IMR-90 (cell line): Measurements from ENCODE around the gene MYO9A. TPM values are rescaled to one million over a fixed set of nuclear protein-coding genes. Genes with fewer than 3 reads are reported as not detected.

Source experiments
- ATAC-seq: fragments of 200-7000 bp; cut with Tn5 transposase; 2 replicates; pipeline ENCODE4 v1.9.1; 2020; ENCODE audit warnings: low read depth, mild to moderate bottlenecking, moderate library complexity
- BruUV-seq: library from RNA; stranded (reverse); fragments of 400-500 nt; replicated peaks from 2 replicates; lab custom pipeline; 2021; lab: Mats Ljungman, UMichigan
- CTCF ChIA-PET: fragments of 300-600 bp; formaldehyde crosslinking; extraction: SDS; loops from one replicate; lab custom pipeline; 2021; ENCODE audit warnings: antibody characterized with exemption; lab: Yijun Ruan, JAX
- POLR2A ChIA-PET: fragments of 300-600 bp; sonication (Branson Sonifier 250); formaldehyde crosslinking; loops from one replicate; lab custom pipeline; 2022; ENCODE audit warnings: antibody characterized with exemption; ENCODE audit not compliant: unreplicated experiment; lab: Charles Lee
- DNase-seq: peaks from one replicate; pipeline ENCODE4 v3.0.0; 2013
- H2AFZ ChIP-seq: replicated peaks from 2 replicates; pipeline ENCODE3; 2013; ENCODE audit warnings: low read length, mild to moderate bottlenecking; ENCODE audit not compliant: poor library complexity
- H2AK5ac ChIP-seq: 2 replicates; pipeline ENCODE4 v1.6.1; 2013; ENCODE audit warnings: low read depth, low read length, inconsistent platforms
- H2AK9ac ChIP-seq: replicated peaks from 2 replicates; pipeline ENCODE3; 2013; ENCODE audit warnings: mild to moderate bottlenecking, low read depth, low read length, moderate library complexity; ENCODE audit not compliant: poor library complexity
- H2BK120ac ChIP-seq: 2 replicates; pipeline ENCODE4 v1.6.1; 2013; ENCODE audit warnings: low read depth, low read length, inconsistent platforms
- H2BK15ac ChIP-seq: 3 replicates; pipeline ENCODE4 v1.6.1; 2013; ENCODE audit warnings: low read depth, low read length, inconsistent platforms
- H2BK20ac ChIP-seq: 2 replicates; pipeline ENCODE4 v1.6.1; 2013; ENCODE audit warnings: low read depth, mild to moderate bottlenecking, inconsistent platforms, low read length, moderate library complexity
- H2BK5ac ChIP-seq: 2 replicates; pipeline ENCODE4 v1.6.1; 2013; ENCODE audit warnings: mild to moderate bottlenecking, low read depth, low read length, inconsistent platforms; ENCODE audit not compliant: poor library complexity, severe bottlenecking
- H3K14ac ChIP-seq: replicated peaks from 2 replicates; pipeline ENCODE4 v1.6.1; 2013; ENCODE audit warnings: low read depth, low read length, inconsistent platforms
- H3K18ac ChIP-seq: 2 replicates; pipeline ENCODE4 v1.6.1; 2013; ENCODE audit warnings: low read depth, low read length, control low read depth
- H3K23ac ChIP-seq: 2 replicates; pipeline ENCODE4 v1.6.1; 2013; ENCODE audit warnings: low read depth, low read length, inconsistent platforms
- H3K27ac ChIP-seq: 2 replicates; pipeline ENCODE4 v1.5.1; 2013; ENCODE audit warnings: mild to moderate bottlenecking, control low read depth, low read length; ENCODE audit not compliant: insufficient read depth
- H3K27me3 ChIP-seq: 2 replicates; pipeline ENCODE4 v1.6.1; 2013; ENCODE audit warnings: low read length; ENCODE audit not compliant: control insufficient read depth, insufficient read depth
- H3K36me3 ChIP-seq: 2 replicates; pipeline ENCODE4 v1.6.1; 2013; ENCODE audit warnings: low read length, mixed read lengths; ENCODE audit not compliant: control insufficient read depth, insufficient read depth
- H3K4ac ChIP-seq: 2 replicates; pipeline ENCODE4 v1.6.1; 2013; ENCODE audit warnings: low read depth, low read length, inconsistent platforms
- H3K4me1 ChIP-seq: 2 replicates; pipeline ENCODE4 v1.6.1; 2013; ENCODE audit warnings: low read length, mixed read lengths; ENCODE audit not compliant: control insufficient read depth, insufficient read depth
- H3K4me2 ChIP-seq: 2 replicates; pipeline ENCODE4 v1.6.1; 2013; ENCODE audit warnings: low read depth, mild to moderate bottlenecking, control low read depth, low read length, moderate library complexity
- H3K4me3 ChIP-seq: 2 replicates; pipeline ENCODE4 v1.5.1; 2013; ENCODE audit warnings: low read depth, mild to moderate bottlenecking, control low read depth, low read length, moderate library complexity; ENCODE audit not compliant: insufficient read depth
- H3K56ac ChIP-seq: 2 replicates; pipeline ENCODE4 v1.6.1; 2013; ENCODE audit warnings: low read length, inconsistent platforms; ENCODE audit not compliant: insufficient read depth; ENCODE audit errors: extremely low read depth
- H3K79me1 ChIP-seq, 2 experiments: 2 replicates each; pipeline ENCODE4 v1.6.1; 2013; ENCODE audit warnings: low read length in 2 of 2, inconsistent platforms in 1 of 2, low read depth in 1 of 2
- H3K9ac ChIP-seq: 2 replicates; pipeline ENCODE4 v1.6.1; 2013; ENCODE audit warnings: low read depth, low read length, control low read depth
- H3K9me1 ChIP-seq: 2 replicates; pipeline ENCODE4 v1.6.1; 2013; ENCODE audit warnings: low read length, inconsistent platforms; ENCODE audit not compliant: insufficient read depth
- H3K9me3 ChIP-seq: 2 replicates; pipeline ENCODE4 v1.6.1; 2013; ENCODE audit warnings: low read length; ENCODE audit not compliant: control insufficient read depth, insufficient read depth
- H4K20me1 ChIP-seq: 2 replicates; pipeline ENCODE4 v1.6.1; 2013; ENCODE audit warnings: low read length, inconsistent platforms; ENCODE audit not compliant: insufficient read depth
- H4K5ac ChIP-seq: 2 replicates; pipeline ENCODE4 v1.6.1; 2013; ENCODE audit warnings: mild to moderate bottlenecking, low read depth, low read length, control low read depth
- H4K8ac ChIP-seq, 2 experiments: 2 replicates each; pipeline ENCODE4 v1.6.1; 2013; ENCODE audit warnings: low read depth in 2 of 2, low read length in 2 of 2, control low read depth in 1 of 2, inconsistent platforms in 1 of 2
- H4K91ac ChIP-seq: 2 replicates; pipeline ENCODE4 v1.6.1; 2013; ENCODE audit warnings: low read depth, low read length, inconsistent platforms; ENCODE audit not compliant: insufficient read depth
- BHLHE40 ChIP-seq: fragments of 150-350 bp; IDR thresholded peaks from 2 replicates; pipeline ENCODE4 v1.6.1; 2016; ENCODE audit warnings: mild to moderate bottlenecking, low read depth, low read length
- CEBPB ChIP-seq: IDR thresholded peaks from 2 replicates; pipeline ENCODE4 v1.6.1; 2012; ENCODE audit warnings: low read depth, low read length, improper control_type of control experiment
- CHD1 ChIP-seq: IDR thresholded peaks from 2 replicates; pipeline ENCODE4 v1.6.1; 2012; ENCODE audit warnings: low read depth, low read length, improper control_type of control experiment
- CTCF ChIP-seq: conservative IDR thresholded peaks from 2 replicates; pipeline ENCODE4 v1.5.1; 2012; ENCODE audit warnings: mild to moderate bottlenecking, low read depth, low read length, improper control_type of control experiment
- ELK1 ChIP-seq: fragments of 150-350 bp; IDR thresholded peaks from 2 replicates; pipeline ENCODE4 v1.6.1; 2016; ENCODE audit warnings: low read depth, mild to moderate bottlenecking, low read length, moderate library complexity, borderline replicate concordance
- FOS ChIP-seq: fragments of 150-350 bp; IDR thresholded peaks from 2 replicates; pipeline ENCODE4 v1.6.1; 2016; ENCODE audit warnings: low read depth, low read length
- MAFK ChIP-seq: IDR thresholded peaks from 2 replicates; pipeline ENCODE4 v1.6.1; 2012; ENCODE audit warnings: low read depth, low read length, improper control_type of control experiment
- MAZ ChIP-seq: IDR thresholded peaks from 2 replicates; pipeline ENCODE4 v1.6.1; 2012; ENCODE audit warnings: low read depth, mild to moderate bottlenecking, low read length, improper control_type of control experiment, moderate library complexity, borderline replicate concordance
- MXI1 ChIP-seq: IDR thresholded peaks from 2 replicates; pipeline ENCODE4 v1.6.1; 2012; ENCODE audit warnings: low read depth, mild to moderate bottlenecking, low read length, moderate library complexity, borderline replicate concordance
- NFE2L2 ChIP-seq: fragments of 150-350 bp; IDR thresholded peaks from 2 replicates; pipeline ENCODE4 v1.6.1; 2016; ENCODE audit warnings: low read depth, mild to moderate bottlenecking, low read length
- POLR2A ChIP-seq: IDR thresholded peaks from 2 replicates; pipeline ENCODE4 v1.6.1; 2012; ENCODE audit warnings: mild to moderate bottlenecking, low read depth, low read length
- RAD21 ChIP-seq: IDR thresholded peaks from 2 replicates; pipeline ENCODE4 v1.6.1; 2012; ENCODE audit warnings: low read length, improper control_type of control experiment
- RCOR1 ChIP-seq: IDR thresholded peaks from 2 replicates; pipeline ENCODE4 v1.6.1; 2012; ENCODE audit warnings: mild to moderate bottlenecking, low read length, improper control_type of control experiment; ENCODE audit not compliant: insufficient replicate concordance
- RFX5 ChIP-seq: IDR thresholded peaks from 2 replicates; pipeline ENCODE4 v1.8.0; 2012; ENCODE audit warnings: low read depth, mild to moderate bottlenecking, low read length, moderate library complexity
- SMC3 ChIP-seq: fragments of 150-350 bp; IDR thresholded peaks from 2 replicates; pipeline ENCODE4 v1.6.1; 2016; ENCODE audit warnings: low read depth, mild to moderate bottlenecking, antibody characterized with exemption, low read length, moderate library complexity
- USF2 ChIP-seq: fragments of 150-350 bp; IDR thresholded peaks from 2 replicates; pipeline ENCODE4 v1.6.1; 2017; ENCODE audit warnings: mild to moderate bottlenecking, antibody characterized with exemption, low read length, low read depth
- WGBS, 2 experiments: methylation state at CpG; one replicate each; pipeline versions ENCODE4 v1.1.5 to v1.1.7; 2013; ENCODE audit warnings: missing lambda C conversion rate in 2 of 2; ENCODE audit not compliant: insufficient read length in 1 of 2; ENCODE audit errors: extremely low coverage in 2 of 2; 5-methylcytosine and 5-hydroxymethylcytosine counted together
- dilution Hi-C: fragments of 300-500 bp; cut with HindIII; formaldehyde crosslinking; loops from one replicate; pipeline ENCODE4 v1.14.3; 2018; ENCODE audit warnings: low sequenced_read_pairs; ENCODE audit not compliant: unreplicated experiment
- in situ Hi-C: fragments of 300-500 bp; cut with MboI; formaldehyde crosslinking; loops from 3 replicates; pipeline ENCODE4 v1.14.3; 2019; ENCODE audit warnings: low sequenced_read_pairs, inconsistent platforms, mixed read lengths
- intact Hi-C: fragments of 100-400 bp; cut with micrococcal nuclease; formaldehyde crosslinking; loops from 2 replicates; pipeline ENCODE4 v1.10.0; 2022
- polyA plus RNA-seq, 3 experiments: library from polyadenylated mRNA; depleted of rRNA; stranded (reverse); fragments of >200 nt; gene quantifications; 2 replicates each; pipeline ENCODE4 v1.2.3, GENCODE V29; 2012; ENCODE audit warnings: low replicate concordance in 1 of 3
- total RNA-seq: library from RNA; depleted of rRNA; stranded (reverse); fragments of >200 nt; gene quantifications from 2 replicates; pipeline ENCODE4 v1.2.3, GENCODE V29; 2012

Gene MYO9A
- total and polyA plus RNA-seq, 2 of the 4 experiments (the other 2 are of a cell fraction), result 6.0 to 49.5 TPM

DNA sequence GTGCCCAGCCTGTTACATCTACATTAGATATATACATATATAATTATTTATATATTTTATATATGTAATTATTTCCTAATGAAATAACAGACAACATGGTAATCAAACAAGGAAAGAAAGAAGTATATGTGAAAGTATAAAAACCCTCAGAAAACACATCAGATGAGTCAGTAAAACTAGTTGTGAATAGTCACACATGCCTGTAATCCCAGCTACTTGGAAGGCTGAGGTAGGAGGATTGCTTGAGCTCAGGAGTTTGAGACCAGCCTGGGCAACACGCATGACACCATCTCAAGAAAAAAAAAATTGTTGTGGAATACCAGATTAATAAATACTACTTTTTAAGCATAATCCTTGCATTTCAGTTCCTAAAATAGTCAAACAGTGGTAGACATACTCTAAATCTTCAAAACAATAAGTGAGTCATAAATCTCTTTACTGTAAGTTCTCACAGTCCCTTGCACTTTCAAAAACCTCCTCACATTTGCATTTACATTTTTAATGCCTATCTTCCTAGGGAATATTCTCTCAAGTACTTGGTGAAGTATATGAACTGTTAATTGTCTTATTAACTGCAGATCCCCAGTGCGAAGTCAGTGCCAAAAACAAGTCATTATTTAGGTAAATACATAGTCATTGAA lies 106.5 kb downstream of the MYO9A start:
- Histone ChIP-seq H2BK15ac (no peak overlapping the region), H2AK9ac (no peak overlapping the region), H3K9me1 (no peaks in the 10 kb centered on the region), H2BK5ac (no peak overlapping the region), H3K9me3 (no peaks in the 10 kb centered on the region), H3K27me3 (no peaks in the 10 kb centered on the region), H3K4me3 (no peak overlapping the region), H4K5ac (no peak overlapping the region), H2AK5ac (no peak overlapping the region), H3K9ac (no peak overlapping the region), H4K8ac (no peak overlapping the region), H3K36me3 (peaks cover 3% of the 10 kb centered on the region; the same call in 1 of the 2 replicates), H3K4ac (no peak overlapping the region), H3K56ac (no peak overlapping the region), H4K20me1 (no peaks in the 10 kb centered on the region), H3K23ac (no peak overlapping the region), H2BK20ac (no peak overlapping the region), H2AFZ (no peak overlapping the region), H3K79me1 (no peaks in the 10 kb centered on the region; a peak in 3 of 4 replicates), H3K18ac (no peak overlapping the region), H3K14ac (no peak overlapping the region), H2BK120ac (no peak overlapping the region), H3K4me1 (no peaks in the 10 kb centered on the region), H3K4me2 (no peak overlapping the region), H3K27ac (no peak overlapping the region), H4K91ac (no peak overlapping the region)
- ChIA-PET CTCF (no interaction called here), POLR2A (no interaction called here)
- no TSS peak for BruUV-seq
- in situ Hi-C loops, result no loop called here
- TF ChIP-seq USF2 (no peak), CHD1 (no peak), ELK1 (no peak), FOS (no peak), MAFK (no peak), POLR2A (no peak), CTCF (no peak), NFE2L2 (no peak), RFX5 (no peak), RAD21 (no peak), BHLHE40 (no peak), MAZ (no peak), MXI1 (no peak), CEBPB (no peak), RCOR1 (no peak), SMC3 (no peak)
- intact Hi-C loops, result no loop called here
- ATAC-seq (no peak), DNase-seq (no peak)
- dilution Hi-C loops, result no loop called here
- no CpG with 5 or more reads among the region's 2 CpGs for WGBS, 2 experiments
